Loucy (cell line): Measurements from ENCODE around the gene CMKLR1.

Experiments
- H2AFZ ChIP-seq: fragments of 200-600 bp; sonication (generic); 2 replicates; pipeline ENCODE4 v1.6.0; 2016; ENCODE audit warnings: antibody characterized with exemption, mild to moderate bottlenecking, low read length, moderate library complexity
- H3F3A ChIP-seq: fragments of 200-600 bp; 2 replicates; pipeline ENCODE4 v1.6.0; 2016; ENCODE audit warnings: antibody characterized with exemption, low read depth, mild to moderate bottlenecking
- H3K27me3 ChIP-seq: fragments of 200-600 bp; sonication (generic); 2 replicates; pipeline ENCODE4 v1.6.1; 2014; ENCODE audit warnings: low read length, mild to moderate bottlenecking; ENCODE audit not compliant: insufficient read depth, poor library complexity, severe bottlenecking
- H3K36me3 ChIP-seq: fragments of 200-600 bp; sonication (generic); 2 replicates; pipeline ENCODE4 v1.6.1; 2016; ENCODE audit warnings: low read length; ENCODE audit not compliant: insufficient read depth
- H3K4me1 ChIP-seq: fragments of 200-600 bp; sonication (generic); 2 replicates; pipeline ENCODE4 v1.5.1; 2014; ENCODE audit warnings: low read length, mild to moderate bottlenecking; ENCODE audit not compliant: insufficient read depth, poor library complexity, severe bottlenecking
- H3K4me2 ChIP-seq: fragments of 200-600 bp; sonication (generic); 2 replicates; pipeline ENCODE4 v1.6.0; 2014; ENCODE audit warnings: antibody characterized with exemption, low read length, low read depth, mild to moderate bottlenecking; ENCODE audit not compliant: poor library complexity, severe bottlenecking
- H3K4me3 ChIP-seq: fragments of 200-600 bp; sonication (generic); 2 replicates; pipeline ENCODE4 v1.5.1; 2014; ENCODE audit warnings: low read length, mild to moderate bottlenecking, mixed read lengths; ENCODE audit not compliant: poor library complexity, severe bottlenecking
- H3K79me2 ChIP-seq: fragments of 200-600 bp; sonication (generic); 2 replicates; pipeline ENCODE4 v1.6.1; 2014; ENCODE audit warnings: low read length; ENCODE audit not compliant: insufficient read depth
- H3K9ac ChIP-seq: fragments of 200-600 bp; sonication (generic); 2 replicates; pipeline ENCODE4 v1.6.0; 2014; ENCODE audit warnings: mild to moderate bottlenecking, low read depth, low read length, moderate library complexity; ENCODE audit not compliant: poor library complexity, severe bottlenecking
- H3K9me2 ChIP-seq: fragments of 200-600 bp; sonication (generic); replicated peaks from 2 replicates; pipeline ENCODE4 v1.6.1; 2016; ENCODE audit warnings: low read depth, low read length, mixed read lengths
- H3K9me3 ChIP-seq: fragments of 200-600 bp; sonication (generic); 2 replicates; pipeline ENCODE4 v1.6.1; 2014; ENCODE audit warnings: mild to moderate bottlenecking, antibody characterized with exemption, low read length, low read depth; ENCODE audit not compliant: insufficient read depth
- H4K20me1 ChIP-seq: fragments of 200-600 bp; sonication (generic); 2 replicates; pipeline ENCODE4 v1.6.0; 2014; ENCODE audit warnings: antibody characterized with exemption, low read length, mild to moderate bottlenecking; ENCODE audit not compliant: insufficient read depth, poor library complexity, severe bottlenecking
- EZH2phosphoT487 ChIP-seq: fragments of 200-600 bp; IDR thresholded peaks from 2 replicates; pipeline ENCODE4 v1.6.1; 2018; ENCODE audit warnings: antibody characterized with exemption, mild to moderate bottlenecking, moderate library complexity, borderline replicate concordance
- TF ChIP-seq, protein P1 (sequence below): fragments of 200-600 bp; sonication (generic); conservative IDR thresholded peaks from 2 replicates; pipeline ENCODE4 v1.5.1; 2014; ENCODE audit warnings: mild to moderate bottlenecking, antibody characterized with exemption, low read length

The CMKLR1 gene

DNA sequence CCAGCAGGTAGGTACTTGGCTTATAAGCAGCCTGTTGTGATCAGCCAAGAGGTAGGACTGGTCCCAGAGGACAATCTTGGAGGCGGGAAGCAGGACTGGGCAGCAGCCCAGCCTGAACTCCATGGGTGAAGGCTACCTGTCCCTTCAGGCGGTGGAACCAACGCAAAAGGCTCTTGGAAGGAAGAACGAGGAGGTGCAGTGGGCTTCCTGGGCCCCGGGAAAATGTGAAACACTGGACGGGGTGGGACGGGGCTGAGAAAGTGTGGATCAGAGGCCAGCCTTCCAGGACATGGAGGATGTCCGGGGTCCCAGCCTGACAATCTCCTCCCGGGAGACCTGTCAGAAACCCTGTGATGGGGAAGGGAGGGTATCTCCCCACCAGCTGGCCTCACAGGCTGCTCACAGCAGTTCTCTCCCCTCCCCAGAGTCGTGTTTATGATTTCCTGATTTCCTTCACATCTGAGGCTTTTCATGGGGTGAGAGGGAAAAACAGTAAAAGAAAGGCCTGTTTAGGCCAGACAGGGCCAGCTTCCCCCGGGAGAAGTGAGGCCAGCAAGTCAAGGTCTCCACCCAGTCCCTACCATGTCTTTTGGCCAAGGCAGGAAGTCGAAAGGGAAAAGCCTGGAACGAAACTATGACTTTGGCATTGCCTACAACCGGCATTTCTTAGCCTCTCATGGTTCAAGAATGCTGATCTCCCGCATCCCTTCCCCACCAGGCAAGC lies 11.3 kb downstream of the CMKLR1 start:
- Histone ChIP-seq H4K20me1 (no peaks in the 10 kb centered on the region), H2AFZ (no peak overlapping the region), H3K9me3 (no peaks in the 10 kb centered on the region), H3K9ac (no peak overlapping the region), H3K9me2 (no peaks in the 10 kb centered on the region), H3K4me1 (peaks cover 34% of the 10 kb centered on the region), H3K27me3 (no peaks in the 10 kb centered on the region), H3K4me2 (peak overlapping the region; percentile 14), H3K36me3 (no peaks in the 10 kb centered on the region), H3K4me3 (no peak overlapping the region), H3F3A (no peaks in the 10 kb centered on the region), H3K79me2 (no peaks in the 10 kb centered on the region)
- TF ChIP-seq, protein P1, sequence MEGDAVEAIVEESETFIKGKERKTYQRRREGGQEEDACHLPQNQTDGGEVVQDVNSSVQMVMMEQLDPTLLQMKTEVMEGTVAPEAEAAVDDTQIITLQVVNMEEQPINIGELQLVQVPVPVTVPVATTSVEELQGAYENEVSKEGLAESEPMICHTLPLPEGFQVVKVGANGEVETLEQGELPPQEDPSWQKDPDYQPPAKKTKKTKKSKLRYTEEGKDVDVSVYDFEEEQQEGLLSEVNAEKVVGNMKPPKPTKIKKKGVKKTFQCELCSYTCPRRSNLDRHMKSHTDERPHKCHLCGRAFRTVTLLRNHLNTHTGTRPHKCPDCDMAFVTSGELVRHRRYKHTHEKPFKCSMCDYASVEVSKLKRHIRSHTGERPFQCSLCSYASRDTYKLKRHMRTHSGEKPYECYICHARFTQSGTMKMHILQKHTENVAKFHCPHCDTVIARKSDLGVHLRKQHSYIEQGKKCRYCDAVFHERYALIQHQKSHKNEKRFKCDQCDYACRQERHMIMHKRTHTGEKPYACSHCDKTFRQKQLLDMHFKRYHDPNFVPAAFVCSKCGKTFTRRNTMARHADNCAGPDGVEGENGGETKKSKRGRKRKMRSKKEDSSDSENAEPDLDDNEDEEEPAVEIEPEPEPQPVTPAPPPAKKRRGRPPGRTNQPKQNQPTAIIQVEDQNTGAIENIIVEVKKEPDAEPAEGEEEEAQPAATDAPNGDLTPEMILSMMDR = no peak
- no peak for TF ChIP-seq EZH2phosphoT487

DNA sequence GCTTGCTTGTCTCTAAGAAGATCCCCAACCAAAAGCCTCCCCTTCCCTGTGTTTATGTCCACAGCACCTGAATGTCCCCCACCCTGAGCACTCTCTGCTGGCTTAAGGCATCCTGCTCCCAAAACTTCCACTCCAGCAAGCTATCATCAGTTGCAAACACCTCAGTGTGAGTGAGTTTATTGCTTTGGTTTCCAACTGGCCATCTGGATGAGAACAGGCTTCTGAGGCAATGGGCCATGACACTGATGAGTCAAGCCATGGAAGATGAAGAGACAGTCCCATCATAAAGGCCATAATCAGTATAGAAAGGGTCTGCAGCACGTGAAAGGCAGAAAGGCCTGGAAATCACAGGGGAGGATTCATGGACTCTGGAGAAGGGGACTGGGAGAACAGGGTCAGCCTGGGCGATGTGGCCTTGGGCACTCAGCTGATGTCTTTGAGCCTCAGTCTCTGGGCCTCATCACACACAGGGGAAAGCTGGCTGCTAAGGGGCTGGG lies 12.8 kb downstream of the CMKLR1 start:
- Histone ChIP-seq H3K4me1 (peaks cover 29% of the 10 kb centered on the region), H3F3A (no peaks in the 10 kb centered on the region), H4K20me1 (no peaks in the 10 kb centered on the region), H3K36me3 (no peaks in the 10 kb centered on the region), H3K79me2 (no peaks in the 10 kb centered on the region), H3K4me2 (no peak overlapping the region), H2AFZ (no peak overlapping the region), H3K4me3 (no peak overlapping the region), H3K27me3 (no peaks in the 10 kb centered on the region), H3K9me3 (no peaks in the 10 kb centered on the region), H3K9me2 (no peaks in the 10 kb centered on the region), H3K9ac (no peak overlapping the region)
- TF ChIP-seq, protein P1 = no peak
- no peak for TF ChIP-seq EZH2phosphoT487

- Histone ChIP-seq H2AFZ (no peak overlapping the region), H3K36me3 (no peaks in the 10 kb centered on the region), H3K9me2 (no peaks in the 10 kb centered on the region), H3K4me3 (no peak overlapping the region), H3K9ac (no peak overlapping the region), H3K9me3 (no peaks in the 10 kb centered on the region), H3K79me2 (no peaks in the 10 kb centered on the region), H3F3A (no peaks in the 10 kb centered on the region), H4K20me1 (no peaks in the 10 kb centered on the region), H3K4me2 (no peak overlapping the region), H3K27me3 (no peaks in the 10 kb centered on the region), H3K4me1 (peaks cover 34% of the 10 kb centered on the region)
- TF ChIP-seq, protein P1 = no peak
- no peak for TF ChIP-seq EZH2phosphoT487
These were observed 13.6 kb downstream of the CMKLR1 start for GRCh38 chr12:108325549-108325948.
